Nucleus accumbens (tissue), 56 donors: ENCODE measurements around the gene SLC18B1.
"Not testable (repeated sequence)": the region's sequence is repeated elsewhere in the genome, so short reads cannot be mapped to it uniquely, and the experiment has no call there.

Source experiments
- DNase-seq, 56 donors: peaks; one replicate each; lab custom pipeline; 2025; lab: John Stamatoyannopoulos, UW

SLC18B1 gene

GRCh38 chr6:132804251-132804650, 5.8 kb upstream of the SLC18B1 start:
- no peak for DNase-seq

GRCh38 chr6:132800656-132801055, 2.2 kb upstream of the SLC18B1 start:
- no peak for DNase-seq

- peak in 41 of 56 donors; percentile 2 to 79 (median 33) for DNase-seq
Observed at GRCh38 chr6:132798869-132799538, 567 bp upstream of the SLC18B1 start.

GRCh38 chr6:132795461-132795860, 3.0 kb downstream of the SLC18B1 start:
- DNase-seq = no peak

- DNase-seq = no peak
Observed at GRCh38 chr6:132792510-132792909, 5.9 kb downstream of the SLC18B1 start.

GRCh38 chr6:132790450-132790849, 8.0 kb downstream of the SLC18B1 start:
- DNase-seq = no peak

- no peak for DNase-seq
Observed at GRCh38 chr6:132789396-132789776, 9.1 kb downstream of the SLC18B1 start.

- DNase-seq = peak in 6 of 56 donors; percentile 9 to 34 (median 14)
Observed at GRCh38 chr6:132788658-132789395, 9.6 kb downstream of the SLC18B1 start.

- DNase-seq = no peak
Observed at GRCh38 chr6:132785936-132786335, 12.5 kb downstream of the SLC18B1 start.

- DNase-seq = no peak
Observed at GRCh38 chr6:132780770-132781371, 17.6 kb downstream of the SLC18B1 start.

- DNase-seq = not testable (repeated sequence)
Observed at GRCh38 chr6:132777881-132778280, 20.6 kb downstream of the SLC18B1 start.

- peak in 4 of 56 donors; percentile 2 to 21 (median 13) for DNase-seq
Observed at GRCh38 chr6:132768051-132768517, 30.4 kb downstream of the SLC18B1 start.

- DNase-seq = no peak
Observed at GRCh38 chr6:132765560-132765959, 32.9 kb downstream of the SLC18B1 start.

GRCh38 chr6:132764370-132764769, 34.1 kb downstream of the SLC18B1 start:
- DNase-seq = peak in 6 of 56 donors; percentile 4 to 22 (median 10)

- DNase-seq = peak in 1 of 56 donors; percentile 2
Observed at GRCh38 chr6:132763269-132763668, 35.2 kb downstream of the SLC18B1 start.

- DNase-seq = no peak
Observed at GRCh38 chr6:132760256-132760655, 38.2 kb downstream of the SLC18B1 start.

- DNase-seq = no peak
Observed at GRCh38 chr6:132758689-132759088, 39.7 kb downstream of the SLC18B1 start.

GRCh38 chr6:132752255-132752654, 46.2 kb downstream of the SLC18B1 start:
- no peak for DNase-seq

- DNase-seq = no peak
Observed at GRCh38 chr6:132751828-132752227, 46.6 kb downstream of the SLC18B1 start.

- DNase-seq = no peak
Observed at GRCh38 chr6:132751306-132751705, 47.1 kb downstream of the SLC18B1 start.

GRCh38 chr6:132750455-132751248, 47.8 kb downstream of the SLC18B1 start:
- DNase-seq = no peak
